H9 (cell line): ENCODE measurements around the gene SCARF1. TPM values are rescaled to one million over a fixed set of nuclear protein-coding genes. Genes with fewer than 3 reads are reported as not detected.

Experiments
- DNase-seq: peaks from one replicate; pipeline ENCODE4 v3.0.0-alpha.2; 2017
- H2AFZ ChIP-seq: one replicate; pipeline ENCODE4 v1.6.1; 2013; ENCODE audit warnings: mild to moderate bottlenecking, low read length, control low read depth, moderate library complexity
- H2AK5ac ChIP-seq: 2 replicates; pipeline ENCODE4 v1.6.1; 2013; ENCODE audit warnings: low read length, control low read depth, mixed read lengths; ENCODE audit not compliant: insufficient read length
- H2BK120ac ChIP-seq: one replicate; pipeline ENCODE4 v1.6.1; 2013; ENCODE audit warnings: low read depth, mild to moderate bottlenecking, low read length, control low read depth, inconsistent platforms; ENCODE audit not compliant: poor library complexity, severe bottlenecking
- H2BK12ac ChIP-seq: 2 replicates; pipeline ENCODE4 v1.6.1; 2013; ENCODE audit warnings: low read length, control low read depth, mixed read lengths, low read depth; ENCODE audit not compliant: insufficient read length
- H2BK15ac ChIP-seq: 2 replicates; pipeline ENCODE4 v1.6.1; 2013; ENCODE audit warnings: low read depth, low read length, control low read depth
- H2BK20ac ChIP-seq: one replicate; pipeline ENCODE4 v1.6.1; 2013; ENCODE audit warnings: low read depth, mild to moderate bottlenecking, low read length, control low read depth, inconsistent platforms; ENCODE audit not compliant: poor library complexity, severe bottlenecking
- H2BK5ac ChIP-seq: 2 replicates; pipeline ENCODE4 v1.6.1; 2013; ENCODE audit warnings: low read length, control low read depth, mixed read lengths; ENCODE audit not compliant: insufficient read length
- H3K14ac ChIP-seq: 2 replicates; pipeline ENCODE4 v1.6.1; 2013; ENCODE audit warnings: low read length, control low read depth; ENCODE audit not compliant: insufficient read depth
- H3K18ac ChIP-seq: 2 replicates; pipeline ENCODE4 v1.6.1; 2013; ENCODE audit warnings: low read depth, mild to moderate bottlenecking, mixed read lengths, low read length, control low read depth; ENCODE audit not compliant: insufficient read length
- H3K23ac ChIP-seq: 2 replicates; pipeline ENCODE4 v1.6.1; 2013; ENCODE audit warnings: low read length, control low read depth, mixed read lengths, low read depth; ENCODE audit not compliant: insufficient read length
- H3K23me2 ChIP-seq: 2 replicates; pipeline ENCODE4 v1.6.1; 2013; ENCODE audit warnings: low read depth, mild to moderate bottlenecking, mixed read lengths, low read length, control low read depth; ENCODE audit not compliant: insufficient read length, poor library complexity, severe bottlenecking
- H3K27ac ChIP-seq: 2 replicates; pipeline ENCODE4 v1.5.1; 2013; ENCODE audit warnings: low read length, control low read depth, mixed read lengths, low read depth; ENCODE audit not compliant: insufficient read length
- H3K27me3 ChIP-seq: 2 replicates; pipeline ENCODE4 v1.6.1; 2013; ENCODE audit warnings: low read length, control low read depth, inconsistent platforms; ENCODE audit not compliant: insufficient read depth
- H3K4ac ChIP-seq: 2 replicates; pipeline ENCODE4 v1.6.1; 2013; ENCODE audit warnings: low read depth, mild to moderate bottlenecking, control low read depth, inconsistent platforms, low read length, moderate library complexity
- H3K4me1 ChIP-seq: 2 replicates; pipeline ENCODE4 v1.6.1; 2013; ENCODE audit warnings: low read length, control low read depth, inconsistent platforms; ENCODE audit not compliant: insufficient read depth
- H3K4me2 ChIP-seq: 2 replicates; pipeline ENCODE4 v1.6.1; 2013; ENCODE audit warnings: low read length, control low read depth, mixed read lengths; ENCODE audit not compliant: insufficient read length, insufficient read depth
- H3K56ac ChIP-seq: 2 replicates; pipeline ENCODE4 v1.6.1; 2013; ENCODE audit warnings: low read depth, mild to moderate bottlenecking, mixed read lengths, low read length, control low read depth; ENCODE audit not compliant: insufficient read length
- H3K79me1 ChIP-seq: 2 replicates; pipeline ENCODE4 v1.6.1; 2013; ENCODE audit warnings: low read depth, mild to moderate bottlenecking, moderate library complexity, low read length, control low read depth, inconsistent platforms; ENCODE audit not compliant: insufficient read depth, poor library complexity, severe bottlenecking
- H3K79me2 ChIP-seq: 2 replicates; pipeline ENCODE4 v1.6.1; 2013; ENCODE audit warnings: low read length, control low read depth, inconsistent platforms; ENCODE audit not compliant: insufficient read depth
- H3K9ac ChIP-seq: 2 replicates; pipeline ENCODE4 v1.6.1; 2013; ENCODE audit warnings: low read length, control low read depth, mixed read lengths; ENCODE audit not compliant: insufficient read length; ENCODE audit errors: extremely low read depth
- H3K9me3 ChIP-seq: one replicate; pipeline ENCODE4 v1.6.1; 2013; ENCODE audit warnings: low read depth, low read length, inconsistent platforms; ENCODE audit not compliant: control insufficient read depth
- H3T11ph ChIP-seq: one replicate; pipeline ENCODE4 v1.6.1; 2013; ENCODE audit warnings: mild to moderate bottlenecking, low read length, control low read depth, inconsistent platforms
- H4K20me1 ChIP-seq: one replicate; pipeline ENCODE4 v1.6.1; 2013; ENCODE audit not compliant: control insufficient read depth, insufficient read length, insufficient read depth
- H4K5ac ChIP-seq: 2 replicates; pipeline ENCODE4 v1.6.1; 2013; ENCODE audit warnings: low read depth, mild to moderate bottlenecking, mixed read lengths, low read length, control low read depth; ENCODE audit not compliant: insufficient read length
- H4K8ac ChIP-seq: replicated peaks from 2 replicates; pipeline ENCODE4 v1.6.1; 2013; ENCODE audit warnings: low read length, control low read depth, mixed read lengths, low read depth; ENCODE audit not compliant: insufficient read length
- H4K91ac ChIP-seq: 2 replicates; pipeline ENCODE4 v1.6.1; 2013; ENCODE audit warnings: low read depth, mild to moderate bottlenecking, moderate library complexity, mixed read lengths, low read length, control low read depth; ENCODE audit not compliant: insufficient read length
- H3K27ac Mint-ChIP-seq, 3 experiments: 2 replicates in 2 of 3; 3 replicates in 1 of 3; pipeline ENCODE4 v1.8.0; 2020 to 2021; ENCODE audit warnings: mixed read lengths in 3 of 3, mild to moderate bottlenecking in 1 of 3, moderate library complexity in 1 of 3
- H3K27me3 Mint-ChIP-seq: 2 replicates; pipeline ENCODE4 v1.8.0; 2021; ENCODE audit warnings: low read depth, mild to moderate bottlenecking, moderate library complexity, mixed read lengths
- H3K36me3 Mint-ChIP-seq, 3 experiments: 2 replicates in 2 of 3; 3 replicates in 1 of 3; pipeline ENCODE4 v1.8.0; 2020 to 2021; ENCODE audit warnings: low read depth in 3 of 3, mixed read lengths in 3 of 3; ENCODE audit not compliant: insufficient read depth in 1 of 3
- H3K4me1 Mint-ChIP-seq, 2 experiments: 2 replicates each; pipeline ENCODE4 v1.8.0; 2020; ENCODE audit warnings: mixed read lengths in 2 of 2
- H3K4me3 Mint-ChIP-seq, 2 experiments: 2 replicates in 1 of 2; 3 replicates in 1 of 2; pipeline ENCODE4 v1.8.0; 2020 to 2021; ENCODE audit warnings: mild to moderate bottlenecking in 2 of 2, mixed read lengths in 2 of 2, moderate library complexity in 1 of 2
- H3K9me3 Mint-ChIP-seq, 2 experiments: 2 replicates in 1 of 2; 3 replicates in 1 of 2; pipeline ENCODE4 v1.8.0; 2020; ENCODE audit warnings: mild to moderate bottlenecking in 2 of 2, mixed read lengths in 2 of 2, moderate library complexity in 1 of 2
- WGBS: extraction: QIAGEN DNeasy Blood & Tissue Kit; methylation state at CpG from one replicate; pipeline ENCODE4 v1.1.7; 2013; ENCODE audit warnings: missing lambda C conversion rate, low lambda C conversion rate, mixed read lengths; ENCODE audit not compliant: insufficient read length; ENCODE audit errors: extremely low coverage; 5-methylcytosine and 5-hydroxymethylcytosine counted together
- total RNA-seq: library from RNA; stranded (reverse); gene quantifications from 2 replicates; pipeline ENCODE4 v1.2.1, GENCODE V29; 2021
- TF ChIP-seq, protein P1 (sequence below): fragments of 200-600 bp; sonication (generic); conservative IDR thresholded peaks from 3 replicates; pipeline ENCODE4 v1.8.0; 2021; ENCODE audit warnings: antibody characterized with exemption, mild to moderate bottlenecking

SCARF1 gene
- total RNA-seq, 1 experiment from 2014 or later = 2.4 TPM

DNA sequence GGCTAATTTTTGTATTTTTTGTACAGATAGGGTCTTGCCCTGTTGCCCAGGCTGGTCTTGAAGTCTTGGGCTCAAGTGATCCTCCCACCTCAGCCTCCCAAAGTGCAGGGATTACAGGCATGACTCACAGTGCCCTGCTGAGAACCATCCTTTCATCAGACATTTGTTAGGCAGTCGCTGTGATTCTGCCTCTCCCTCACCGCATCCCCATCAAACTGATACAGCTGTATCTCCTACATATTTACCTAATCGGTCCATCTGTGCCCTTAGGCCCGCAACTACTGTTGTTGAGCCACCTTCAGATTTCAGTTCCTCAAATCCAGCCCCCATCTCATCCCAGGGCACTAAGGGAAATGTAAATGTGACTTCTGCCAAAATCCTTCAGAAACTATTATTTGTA lies 14.9 kb downstream of the SCARF1 start:
- no peak overlapping the region for H2BK120ac ChIP-seq
- Mint-ChIP-seq H3K27me3 (peaks cover 10% of the 10 kb centered on the region), H3K4me3 (peak overlapping the region; percentile 78 to 89; a peak in 4 of 5 replicates), H3K27ac (no peak overlapping the region), H3K9me3 (no peaks in the 10 kb centered on the region; a peak in 2 of 5 replicates), H3K36me3 (no peaks in the 10 kb centered on the region; a peak in 4 of 7 replicates), H3K4me1 (peaks cover 20 to 23% of the 10 kb centered on the region in 2 experiments)
- WGBS = no CpG with 5 or more reads among the region's 4 CpGs
- TF ChIP-seq, protein P1, sequence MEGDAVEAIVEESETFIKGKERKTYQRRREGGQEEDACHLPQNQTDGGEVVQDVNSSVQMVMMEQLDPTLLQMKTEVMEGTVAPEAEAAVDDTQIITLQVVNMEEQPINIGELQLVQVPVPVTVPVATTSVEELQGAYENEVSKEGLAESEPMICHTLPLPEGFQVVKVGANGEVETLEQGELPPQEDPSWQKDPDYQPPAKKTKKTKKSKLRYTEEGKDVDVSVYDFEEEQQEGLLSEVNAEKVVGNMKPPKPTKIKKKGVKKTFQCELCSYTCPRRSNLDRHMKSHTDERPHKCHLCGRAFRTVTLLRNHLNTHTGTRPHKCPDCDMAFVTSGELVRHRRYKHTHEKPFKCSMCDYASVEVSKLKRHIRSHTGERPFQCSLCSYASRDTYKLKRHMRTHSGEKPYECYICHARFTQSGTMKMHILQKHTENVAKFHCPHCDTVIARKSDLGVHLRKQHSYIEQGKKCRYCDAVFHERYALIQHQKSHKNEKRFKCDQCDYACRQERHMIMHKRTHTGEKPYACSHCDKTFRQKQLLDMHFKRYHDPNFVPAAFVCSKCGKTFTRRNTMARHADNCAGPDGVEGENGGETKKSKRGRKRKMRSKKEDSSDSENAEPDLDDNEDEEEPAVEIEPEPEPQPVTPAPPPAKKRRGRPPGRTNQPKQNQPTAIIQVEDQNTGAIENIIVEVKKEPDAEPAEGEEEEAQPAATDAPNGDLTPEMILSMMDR = no peak
- no peak overlapping the region for H2BK20ac ChIP-seq
- no peak overlapping the region for H3K9ac ChIP-seq
- no peak overlapping the region for H3K4ac ChIP-seq
- H3K56ac ChIP-seq = no peak overlapping the region
- H4K5ac ChIP-seq = no peak overlapping the region
- no peak overlapping the region for H4K8ac ChIP-seq
- no peak overlapping the region for H3K23ac ChIP-seq
- H3K79me2 ChIP-seq = no peaks in the 10 kb centered on the region
- no peak for DNase-seq
- H2AK5ac ChIP-seq = no peak overlapping the region
- H2BK12ac ChIP-seq = no peak overlapping the region
- H2AFZ ChIP-seq = no peak overlapping the region
- H3K4me2 ChIP-seq = no peak overlapping the region
- no peak overlapping the region for H3K27ac ChIP-seq
- H3T11ph ChIP-seq = no peak overlapping the region
- H2BK5ac ChIP-seq = no peak overlapping the region
- H3K14ac ChIP-seq = no peak overlapping the region
- peaks cover 17% of the 10 kb centered on the region for H3K23me2 ChIP-seq
- H3K9me3 ChIP-seq = no peaks in the 10 kb centered on the region
- no peak overlapping the region for H2BK15ac ChIP-seq
- no peak overlapping the region for H3K18ac ChIP-seq
- H3K27me3 ChIP-seq = no peaks in the 10 kb centered on the region
- H4K91ac ChIP-seq = no peak overlapping the region
- H3K79me1 ChIP-seq = no peaks in the 10 kb centered on the region
- H3K4me1 ChIP-seq = no peaks in the 10 kb centered on the region; the same call in 1 of the 2 replicates
- no peaks in the 10 kb centered on the region for H4K20me1 ChIP-seq
